Astrocyte (in vitro differentiated cells and primary cell): Measurements from ENCODE around the gene FGD4.

Source experiments
- CTCF ChIP-seq: IDR thresholded peaks from 2 replicates; pipeline ENCODE4 v1.5.1; 2011; ENCODE audit warnings: low read depth, mild to moderate bottlenecking, inconsistent platforms, low read length, moderate library complexity; ENCODE audit not compliant: insufficient read depth
- EZH2 ChIP-seq: IDR thresholded peaks from 2 replicates; pipeline ENCODE4 v1.6.1; 2012; ENCODE audit warnings: mild to moderate bottlenecking, low read length, inconsistent platforms; ENCODE audit not compliant: insufficient read depth

GRCh38 chr12:32402170-32402569 lies 2.8 kb downstream of the FGD4 start:
- TF ChIP-seq CTCF (no peak), EZH2 (no peak)
